ENCODE results near the gene DTNA.
"Not testable (repeated sequence)": the region's sequence is repeated elsewhere in the genome, so short reads cannot be mapped to it uniquely, and the experiment has no call there.

DTNA gene

GRCh38 chr18:34911081-34911480 lies 201.0 kb downstream of the DTNA start:
- no peak for DNase-seq

GRCh38 chr18:34911661-34912384 lies 201.7 kb downstream of the DTNA start:
- DNase-seq: no peak

DNA sequence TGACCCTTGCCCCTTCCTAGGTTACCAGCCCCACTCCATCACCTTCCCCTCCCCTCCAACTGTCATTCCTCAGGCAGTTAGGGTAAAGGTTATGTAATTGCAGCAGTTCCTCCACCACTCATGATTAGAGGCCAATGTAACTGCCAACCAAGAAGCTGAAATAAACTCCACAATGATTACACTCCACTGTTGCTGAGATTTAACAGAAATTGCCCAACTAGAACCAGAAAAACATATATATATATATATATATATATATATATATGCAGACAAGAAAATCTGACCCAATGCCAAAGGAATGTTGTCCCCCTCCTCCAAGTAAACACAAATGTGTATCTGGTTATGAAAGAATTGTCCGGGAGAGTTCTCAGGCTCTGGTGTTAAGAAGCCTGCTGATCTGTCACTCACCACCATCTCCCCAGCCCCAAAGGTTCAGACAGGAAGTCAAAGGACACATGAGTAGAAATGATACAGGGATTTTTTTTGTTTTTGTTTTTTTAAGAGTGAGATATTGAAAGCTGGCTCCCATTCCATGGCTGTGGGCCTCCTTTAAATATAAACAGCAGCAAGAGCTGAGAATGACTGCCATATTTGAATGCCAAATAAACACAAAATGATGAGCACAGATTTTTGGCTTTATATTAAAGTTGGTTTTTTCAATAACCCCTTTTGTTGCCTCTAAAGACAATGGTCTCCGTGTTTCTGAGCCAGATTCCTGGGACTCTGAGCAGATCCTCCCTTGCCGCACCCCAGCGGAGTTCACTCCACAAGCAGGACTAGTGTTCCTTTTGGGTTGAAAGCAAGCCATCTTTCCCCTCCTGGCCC lies 204.0 kb downstream of the DTNA start:
- no peak for DNase-seq

GRCh38 chr18:34915046-34915445 lies 204.9 kb downstream of the DTNA start:
- no peak for DNase-seq

GRCh38 chr18:34916539-34916938 lies 206.4 kb downstream of the DTNA start:
- not testable (repeated sequence) for DNase-seq

GRCh38 chr18:34918856-34919255 lies 208.8 kb downstream of the DTNA start:
- no peak for DNase-seq

DNA sequence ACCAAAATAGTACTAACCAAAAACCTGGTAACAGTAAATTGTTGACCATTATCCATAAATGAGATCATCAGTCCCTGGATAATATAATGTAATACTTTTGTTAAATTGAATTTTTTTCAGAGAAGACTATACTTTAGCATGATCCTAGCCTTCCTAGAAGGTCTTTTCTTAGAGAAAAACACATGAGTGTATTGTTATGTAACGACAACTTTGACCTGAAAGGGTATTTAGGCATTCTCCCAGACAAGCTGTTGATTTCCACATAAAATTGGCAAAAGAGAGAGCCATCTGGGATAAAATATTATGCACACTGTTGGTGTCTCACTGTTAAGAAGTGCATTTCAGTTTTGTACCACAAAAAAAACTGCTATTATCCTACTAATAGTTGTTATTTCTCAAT lies 211.1 kb downstream of the DTNA start:
- no peak for DNase-seq

DNA sequence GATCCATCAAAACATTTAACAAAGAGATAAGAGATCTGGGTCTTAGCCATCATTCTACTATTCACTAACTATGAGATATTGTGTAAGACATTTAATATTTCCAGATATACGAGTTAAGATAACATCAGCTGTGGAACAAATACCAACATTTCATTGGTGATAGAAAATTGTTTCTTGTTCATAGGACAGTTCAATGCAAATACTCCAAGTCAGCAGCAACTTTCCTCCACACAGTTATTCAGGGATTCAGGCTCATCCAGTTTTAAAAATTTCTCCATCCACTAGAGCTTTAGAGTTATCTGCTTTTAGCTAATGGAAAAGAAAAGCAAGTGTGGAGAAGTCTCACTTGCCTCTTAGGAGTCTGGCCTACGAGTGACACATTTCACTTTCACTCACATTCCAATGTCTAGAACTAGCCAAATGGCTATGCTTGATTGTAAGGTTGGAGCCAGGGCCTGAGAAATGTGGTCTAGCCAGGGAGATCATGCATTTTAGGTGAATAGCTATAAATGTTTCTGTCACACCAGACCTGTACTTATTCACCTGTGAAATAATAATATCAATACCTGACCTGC lies 211.8 kb downstream of the DTNA start:
- DNase-seq: no peak

GRCh38 chr18:34922594-34922993 lies 212.5 kb downstream of the DTNA start:
- not testable (repeated sequence) for DNase-seq

DNA sequence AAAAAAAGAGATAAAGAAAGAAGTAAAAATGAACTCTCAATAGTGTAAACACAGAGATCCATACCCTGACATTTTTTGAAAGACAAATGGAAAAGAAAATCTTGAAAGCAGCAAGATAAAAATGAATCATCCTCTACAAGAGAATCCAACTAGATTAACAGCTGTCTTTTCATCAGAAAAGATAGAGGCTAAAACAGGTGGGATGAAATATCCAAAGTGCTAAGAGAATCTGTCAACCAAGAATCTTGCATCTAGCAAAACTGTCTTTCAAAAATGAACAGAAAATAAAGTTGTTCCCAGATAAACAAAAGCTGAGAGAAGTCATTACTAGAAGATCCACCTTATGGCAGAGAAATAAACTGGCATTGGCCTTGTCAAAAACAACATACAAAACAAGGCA lies 213.8 kb downstream of the DTNA start:
- DNase-seq: no peak

DNA sequence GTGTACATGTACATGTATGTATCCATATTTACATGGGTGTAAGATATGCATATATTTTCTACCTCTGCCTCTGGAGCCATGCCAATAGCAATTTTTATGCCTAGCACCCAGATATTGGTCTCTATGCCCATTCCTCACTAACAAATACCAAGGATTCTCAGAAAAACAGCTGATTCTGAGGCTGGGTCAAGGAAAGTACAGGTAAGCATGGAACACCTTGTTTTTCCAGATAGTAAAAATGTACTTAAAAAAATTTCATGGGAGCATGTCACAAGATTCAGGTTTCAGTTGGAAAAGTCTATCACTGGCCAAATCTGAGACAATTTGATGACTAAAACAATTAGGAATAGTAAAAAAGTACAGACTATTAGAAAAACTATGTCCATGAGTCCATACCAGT lies 216.6 kb downstream of the DTNA start:
- DNase-seq: no peak

GRCh38 chr18:34928088-34928753 lies 218.1 kb downstream of the DTNA start:
- DNase-seq: no peak

- DNase-seq: no peak
Observed at GRCh38 chr18:34928754-34929335, 218.7 kb downstream of the DTNA start.

DNA sequence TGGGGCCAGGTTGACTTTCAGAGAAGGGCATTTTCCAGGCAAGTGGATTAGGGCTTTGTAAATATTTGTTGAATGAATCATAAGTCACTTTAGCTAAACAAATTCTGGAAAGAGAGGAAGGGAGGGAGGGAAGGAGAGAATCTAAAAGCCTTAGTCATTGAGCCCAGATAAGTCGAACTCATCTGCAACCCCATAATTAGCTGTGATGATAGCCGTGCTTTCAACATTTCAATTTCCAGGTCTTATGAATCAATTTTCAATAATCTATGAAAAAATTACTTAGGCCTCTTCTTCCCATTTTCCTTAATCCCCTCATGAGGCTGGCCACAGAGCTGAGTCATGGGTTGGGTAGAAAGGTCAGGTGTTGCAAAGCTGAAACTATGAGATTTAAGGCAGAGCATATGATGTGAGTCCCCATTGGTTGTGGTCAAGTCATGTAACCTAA lies 219.3 kb downstream of the DTNA start:
- DNase-seq: peak; percentile 20

DNA sequence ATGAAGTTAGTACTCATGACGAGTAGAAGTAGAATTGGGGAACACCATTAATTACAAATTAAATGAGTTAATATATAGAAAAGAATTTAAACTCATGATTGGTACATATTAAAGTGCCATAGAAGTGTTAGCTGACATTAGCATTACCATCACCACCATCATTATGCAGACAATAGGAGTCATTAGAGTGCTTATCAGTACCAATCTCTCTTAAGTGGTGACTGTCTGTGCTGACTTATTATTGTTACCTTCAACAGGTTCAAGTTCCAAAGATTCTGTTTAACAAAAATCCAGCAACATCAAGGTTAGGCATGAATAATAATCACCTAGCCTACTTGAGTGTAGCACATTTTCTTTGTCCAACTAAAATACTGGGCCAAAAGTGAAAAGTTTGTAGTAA lies 222.3 kb downstream of the DTNA start:
- no peak for DNase-seq

GRCh38 chr18:34932792-34933466 lies 222.8 kb downstream of the DTNA start:
- no peak for DNase-seq

DNA sequence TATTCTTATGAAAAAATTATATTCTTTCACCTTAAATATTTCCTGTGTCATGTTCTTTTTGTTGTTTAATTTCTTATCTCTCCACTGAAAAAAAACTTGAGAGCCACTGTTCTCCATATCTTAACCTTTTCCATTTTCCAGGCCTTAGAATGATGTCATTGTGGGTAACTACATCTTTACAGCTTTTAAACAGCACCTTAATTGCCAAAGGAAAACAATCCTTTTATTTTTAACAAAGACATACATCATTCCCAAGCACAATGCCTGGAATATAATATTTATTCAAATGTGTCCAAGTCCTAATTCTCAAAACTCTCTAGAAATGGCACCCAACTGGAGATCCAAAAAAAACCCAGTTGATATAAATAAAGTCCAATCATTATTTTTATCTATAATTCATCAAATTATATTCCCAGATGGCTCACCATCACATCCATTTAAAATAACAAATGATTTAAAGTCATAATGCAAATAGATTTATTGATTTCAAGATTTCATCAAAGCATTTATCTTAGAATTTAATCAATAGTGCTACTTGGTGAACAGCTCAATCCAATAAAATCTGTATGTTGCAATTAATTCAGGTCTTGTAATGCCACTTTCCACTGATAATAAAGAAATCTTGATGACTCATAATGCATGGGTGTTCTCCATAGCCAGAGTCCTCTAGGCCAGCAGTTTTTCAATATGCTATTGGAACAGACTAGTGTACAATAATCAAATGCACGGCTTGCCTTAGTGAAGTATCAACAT lies 224.0 kb downstream of the DTNA start:
- DNase-seq: no peak

- DNase-seq: no peak
Observed at GRCh38 chr18:34936772-34937171, 226.7 kb downstream of the DTNA start.

- no peak for DNase-seq
Observed at GRCh38 chr18:34938090-34938489, 228.0 kb downstream of the DTNA start.

Measured in NCI-H345 (cell line).